Measurements from ENCODE around the gene ABI2. TPM values are rescaled to one million over a fixed set of nuclear protein-coding genes. Genes with fewer than 3 reads are reported as not detected.

The ABI2 gene
- polyA plus RNA-seq, 1 of the 3 experiments (the other 2 are of a cell fraction), result 51.5 TPM

DNA sequence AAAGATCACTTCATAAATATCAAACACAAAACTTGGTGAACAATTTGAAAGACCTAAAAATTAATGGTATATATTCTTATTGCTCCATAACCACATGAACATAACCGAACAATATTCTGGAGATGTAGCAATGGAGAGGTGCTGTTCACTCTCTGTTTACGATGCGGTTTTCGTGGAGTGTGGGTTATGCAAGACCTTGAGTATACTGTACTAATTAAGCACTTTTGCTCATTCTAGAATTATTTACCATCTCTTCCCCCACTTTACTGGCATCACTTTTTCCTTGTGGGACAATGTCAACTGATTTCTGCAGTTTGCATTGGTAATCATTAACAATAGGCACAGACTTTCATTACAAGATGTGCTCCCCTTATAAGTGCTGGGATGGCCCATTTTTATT lies 109.3 kb downstream of the ABI2 start:
- Histone ChIP-seq H3K27ac (ENCODE audit: low read depth in 2 of 2, low read length in 1 of 2) (peak overlapping the region in 1 of 2 experiments; percentile 22; a peak in 1 of 4 replicates), H3K79me2 (ENCODE audit: insufficient read depth) (peaks cover 59% of the 10 kb centered on the region), H3K9ac (no peak overlapping the region), H4K20me1 (ENCODE audit: insufficient read depth) (peaks cover 12% of the 10 kb centered on the region; the same call in 1 of the 2 replicates), H3K4me1 (ENCODE audit: control insufficient read depth in 1 of 2, insufficient read depth in 2 of 2, low read depth in 1 of 2, low read length in 1 of 2) (peaks cover 0 to 5% of the 10 kb centered on the region in 2 experiments; a peak in 2 of 4 replicates), H3K36me3 (replicated peaks in 1 of 2; ENCODE audit: control insufficient read depth in 1 of 2, insufficient read depth in 2 of 2, low read length in 1 of 2) (peaks cover 58 to 72% of the 10 kb centered on the region in 2 experiments), H3K4me2 (no peak overlapping the region), H3K9me3 (no peaks in the 10 kb centered on the region), H3K9me2 (no peaks in the 10 kb centered on the region), H3F3A (replicated peaks; ENCODE audit: insufficient read depth) (peaks cover 22% of the 10 kb centered on the region), H2AFZ (ENCODE audit: low read depth) (no peak overlapping the region), H3K27me3 (ENCODE audit: insufficient read depth) (no peaks in the 10 kb centered on the region), H3K4me3 (ENCODE audit: low read depth in 2 of 2, low read length in 1 of 2) (no peak overlapping the region)
- TF ChIP-seq FOXM1 (IDR thresholded peaks at IDR 0.05; ENCODE audit: low read depth) (no peak), RXRA (IDR thresholded peaks at IDR 0.05; ENCODE audit: borderline replicate concordance, low read depth) (no peak), ZBTB33 (IDR thresholded peaks at IDR 0.05; ENCODE audit: borderline replicate concordance, low read depth) (no peak), EZH2phosphoT487 (IDR thresholded peaks at IDR 0.05; ENCODE audit: borderline replicate concordance, low read depth) (no peak), MXI1 (IDR thresholded peaks at IDR 0.05; ENCODE audit: low read depth, low read length) (no peak), FOSL2 (IDR thresholded peaks at IDR 0.05; ENCODE audit: borderline replicate concordance, low read depth) (no peak), RAD21 (IDR thresholded peaks at IDR 0.05; ENCODE audit: low read length) (no peak), TEAD4 (IDR thresholded peaks at IDR 0.05; ENCODE audit: borderline replicate concordance, insufficient read depth) (no peak), IRF3 (IDR thresholded peaks at IDR 0.05; ENCODE audit: low read depth, low read length) (no peak), TCF12 (IDR thresholded peaks at IDR 0.05) (no peak), SMC3 (IDR thresholded peaks at IDR 0.05; ENCODE audit: low read depth, low read length) (no peak), SIN3A (IDR thresholded peaks at IDR 0.05; ENCODE audit: borderline replicate concordance, low read depth, low read length) (no peak)
- TF ChIP-seq, protein P1, sequence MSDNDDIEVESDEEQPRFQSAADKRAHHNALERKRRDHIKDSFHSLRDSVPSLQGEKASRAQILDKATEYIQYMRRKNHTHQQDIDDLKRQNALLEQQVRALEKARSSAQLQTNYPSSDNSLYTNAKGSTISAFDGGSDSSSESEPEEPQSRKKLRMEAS (IDR thresholded peaks at IDR 0.05; ENCODE audit: low read depth), result no peak
- TF ChIP-seq, protein P2, sequence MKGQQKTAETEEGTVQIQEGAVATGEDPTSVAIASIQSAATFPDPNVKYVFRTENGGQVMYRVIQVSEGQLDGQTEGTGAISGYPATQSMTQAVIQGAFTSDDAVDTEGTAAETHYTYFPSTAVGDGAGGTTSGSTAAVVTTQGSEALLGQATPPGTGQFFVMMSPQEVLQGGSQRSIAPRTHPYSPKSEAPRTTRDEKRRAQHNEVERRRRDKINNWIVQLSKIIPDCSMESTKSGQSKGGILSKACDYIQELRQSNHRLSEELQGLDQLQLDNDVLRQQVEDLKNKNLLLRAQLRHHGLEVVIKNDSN (IDR thresholded peaks at IDR 0.05; ENCODE audit: borderline replicate concordance, low read depth), result no peak
- WGBS (ENCODE audit: low lambda C conversion rate), result 95% methylated on average over 4 of the region's 4 CpGs
- CTCF ChIA-PET, result interaction anchor here (1.3 kb wide), 1 partner anchor 214 kb away, joined by 3 read pairs; no protein-coding TSS in a partner anchor
- no peak for DNase-seq
- POLR2A ChIA-PET, result no interaction called here
